Neural cell (in vitro differentiated cells): ENCODE measurements around the gene RHOT1. TPM values are rescaled to one million over a fixed set of nuclear protein-coding genes. Genes with fewer than 3 reads are reported as not detected.

Source experiments
- H2AFZ ChIP-seq: fragments of 200-600, 300-800 bp; sonication (generic), shearing (Covaris generic); 2 replicates; pipeline ENCODE4 v1.6.0; 2014; ENCODE audit warnings: low read depth, mild to moderate bottlenecking, antibody characterized with exemption, low read length, moderate library complexity
- H3F3A ChIP-seq: fragments of 200-600 bp; shearing (Covaris generic); 2 replicates; pipeline ENCODE4 v1.6.1; 2016; ENCODE audit warnings: mild to moderate bottlenecking, moderate library complexity, mixed read lengths, antibody characterized with exemption, low read length; ENCODE audit not compliant: insufficient read depth, poor library complexity, severe bottlenecking
- H3K27ac ChIP-seq: fragments of 200-600, 300-800 bp; sonication (generic), shearing (Covaris generic); 2 replicates; pipeline ENCODE4 v1.5.1; 2014; ENCODE audit warnings: mild to moderate bottlenecking, low read length, moderate library complexity
- H3K27me3 ChIP-seq: fragments of 300-800, 200-600 bp; sonication (generic), shearing (Covaris generic); 2 replicates; pipeline ENCODE4 v1.6.0; 2014; ENCODE audit warnings: mild to moderate bottlenecking, low read depth, low read length, moderate library complexity; ENCODE audit not compliant: insufficient read depth
- H3K36me3 ChIP-seq: fragments of 300-800, 200-600 bp; sonication (generic), shearing (Covaris generic); 2 replicates; pipeline ENCODE4 v1.5.1; 2014; ENCODE audit warnings: mild to moderate bottlenecking, antibody characterized with exemption, low read length, moderate library complexity; ENCODE audit not compliant: insufficient read depth
- H3K4me2 ChIP-seq: fragments of 300-800, 200-600 bp; sonication (generic), shearing (Covaris generic); 2 replicates; pipeline ENCODE4 v1.6.0; 2014; ENCODE audit warnings: mild to moderate bottlenecking, low read length
- H3K4me3 ChIP-seq: fragments of 300-800, 200-600 bp; sonication (generic), shearing (Covaris generic); 2 replicates; pipeline ENCODE4 v1.5.1; 2014; ENCODE audit warnings: mild to moderate bottlenecking, low read length, moderate library complexity
- H3K79me2 ChIP-seq: fragments of 200-600 bp; shearing (Covaris generic); replicated peaks from 2 replicates; pipeline ENCODE4 v1.6.0; 2014; ENCODE audit warnings: mild to moderate bottlenecking, low read length, moderate library complexity; ENCODE audit not compliant: insufficient read depth
- H3K9ac ChIP-seq: fragments of 300-800, 200-600 bp; sonication (generic), shearing (Covaris generic); 2 replicates; pipeline ENCODE4 v1.6.1; 2016; ENCODE audit warnings: mild to moderate bottlenecking, low read length, mixed read lengths
- H3K9me2 ChIP-seq: fragments of 200-600 bp; shearing (Covaris generic); 2 replicates; pipeline ENCODE4 v1.6.1; 2016; ENCODE audit warnings: mild to moderate bottlenecking, low read length, mixed read lengths; ENCODE audit not compliant: insufficient read depth
- H3K9me3 ChIP-seq: fragments of 200-600, 300-800 bp; sonication (generic), shearing (Covaris generic); 2 replicates; pipeline ENCODE4 v1.6.1; 2016; ENCODE audit warnings: mild to moderate bottlenecking, mixed run types, low read length, moderate library complexity, mixed read lengths
- H4K20me1 ChIP-seq: fragments of 200-600 bp; shearing (Covaris generic); 2 replicates; pipeline ENCODE4 v1.6.1; 2016; ENCODE audit warnings: mild to moderate bottlenecking, mixed run types; ENCODE audit not compliant: insufficient read depth
- EP300 ChIP-seq: fragments of 450-650 bp; conservative IDR thresholded peaks from 2 replicates; pipeline ENCODE4 v1.6.1; 2014; ENCODE audit warnings: antibody characterized with exemption, mild to moderate bottlenecking, moderate library complexity; ENCODE audit not compliant: poor library complexity, severe bottlenecking
- EZH2 ChIP-seq: fragments of 200-600, 300-800 bp; shearing (Covaris generic), sonication (generic); IDR thresholded peaks from 2 replicates; pipeline ENCODE4 v1.6.1; 2014; ENCODE audit warnings: antibody characterized with exemption, low read length, borderline replicate concordance, mild to moderate bottlenecking; ENCODE audit not compliant: insufficient read depth, poor library complexity, severe bottlenecking
- MXI1 ChIP-seq: fragments of 450-650 bp; conservative IDR thresholded peaks from 2 replicates; pipeline ENCODE4 v1.6.1; 2014; ENCODE audit warnings: antibody characterized with exemption, mild to moderate bottlenecking; ENCODE audit not compliant: poor library complexity, severe bottlenecking
- POLR2AphosphoS5 ChIP-seq: IDR thresholded peaks from 2 replicates; pipeline ENCODE4 v1.6.1; 2012
- RAD21 ChIP-seq: fragments of 450-650 bp; conservative IDR thresholded peaks from 2 replicates; pipeline ENCODE4 v1.6.1; 2014; ENCODE audit warnings: antibody characterized with exemption, mild to moderate bottlenecking, moderate library complexity
- SMC3 ChIP-seq: fragments of 450-650 bp; conservative IDR thresholded peaks from 2 replicates; pipeline ENCODE4 v1.6.1; 2014; ENCODE audit warnings: antibody characterized with exemption, mild to moderate bottlenecking, moderate library complexity; ENCODE audit not compliant: poor library complexity
- TAF1 ChIP-seq: IDR thresholded peaks from 2 replicates; pipeline ENCODE4 v1.6.1; 2012; ENCODE audit warnings: low read depth
- polyA plus RNA-seq: library from polyadenylated mRNA; depleted of rRNA; stranded (reverse); fragments of >200 nt; gene quantifications from 2 replicates; pipeline ENCODE4 v1.2.3, GENCODE V29; 2014
- TF ChIP-seq, protein P1 (sequence below): IDR thresholded peaks from 2 replicates; pipeline ENCODE4 v1.6.1; 2012; ENCODE audit warnings: borderline replicate concordance
- TF ChIP-seq, protein P2 (sequence below): fragments of 450-650 bp; IDR thresholded peaks from 2 replicates; pipeline ENCODE4 v1.5.1; 2014; ENCODE audit warnings: antibody characterized with exemption, mild to moderate bottlenecking, moderate library complexity; ENCODE audit not compliant: poor library complexity, severe bottlenecking

RHOT1 gene
- polyA plus RNA-seq, 1 donor from 2014 or later = 99.1 TPM

- Histone ChIP-seq H3K27me3 (no peaks in the 10 kb centered on the region), H3K79me2 (no peaks in the 10 kb centered on the region), H3K9me3 (no peaks in the 10 kb centered on the region), H3K27ac (no peak overlapping the region), H2AFZ (no peak overlapping the region), H3K4me2 (no peak overlapping the region), H3K36me3 (no peaks in the 10 kb centered on the region), H3K9ac (no peak overlapping the region), H4K20me1 (no peaks in the 10 kb centered on the region), H3K9me2 (no peaks in the 10 kb centered on the region), H3K4me3 (no peak overlapping the region), H3F3A (no peaks in the 10 kb centered on the region)
- TF ChIP-seq, protein P1, sequence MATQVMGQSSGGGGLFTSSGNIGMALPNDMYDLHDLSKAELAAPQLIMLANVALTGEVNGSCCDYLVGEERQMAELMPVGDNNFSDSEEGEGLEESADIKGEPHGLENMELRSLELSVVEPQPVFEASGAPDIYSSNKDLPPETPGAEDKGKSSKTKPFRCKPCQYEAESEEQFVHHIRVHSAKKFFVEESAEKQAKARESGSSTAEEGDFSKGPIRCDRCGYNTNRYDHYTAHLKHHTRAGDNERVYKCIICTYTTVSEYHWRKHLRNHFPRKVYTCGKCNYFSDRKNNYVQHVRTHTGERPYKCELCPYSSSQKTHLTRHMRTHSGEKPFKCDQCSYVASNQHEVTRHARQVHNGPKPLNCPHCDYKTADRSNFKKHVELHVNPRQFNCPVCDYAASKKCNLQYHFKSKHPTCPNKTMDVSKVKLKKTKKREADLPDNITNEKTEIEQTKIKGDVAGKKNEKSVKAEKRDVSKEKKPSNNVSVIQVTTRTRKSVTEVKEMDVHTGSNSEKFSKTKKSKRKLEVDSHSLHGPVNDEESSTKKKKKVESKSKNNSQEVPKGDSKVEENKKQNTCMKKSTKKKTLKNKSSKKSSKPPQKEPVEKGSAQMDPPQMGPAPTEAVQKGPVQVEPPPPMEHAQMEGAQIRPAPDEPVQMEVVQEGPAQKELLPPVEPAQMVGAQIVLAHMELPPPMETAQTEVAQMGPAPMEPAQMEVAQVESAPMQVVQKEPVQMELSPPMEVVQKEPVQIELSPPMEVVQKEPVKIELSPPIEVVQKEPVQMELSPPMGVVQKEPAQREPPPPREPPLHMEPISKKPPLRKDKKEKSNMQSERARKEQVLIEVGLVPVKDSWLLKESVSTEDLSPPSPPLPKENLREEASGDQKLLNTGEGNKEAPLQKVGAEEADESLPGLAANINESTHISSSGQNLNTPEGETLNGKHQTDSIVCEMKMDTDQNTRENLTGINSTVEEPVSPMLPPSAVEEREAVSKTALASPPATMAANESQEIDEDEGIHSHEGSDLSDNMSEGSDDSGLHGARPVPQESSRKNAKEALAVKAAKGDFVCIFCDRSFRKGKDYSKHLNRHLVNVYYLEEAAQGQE = no peak
- TF ChIP-seq SMC3 (no peak), POLR2AphosphoS5 (no peak), EZH2 (no peak), EP300 (no peak), MXI1 (no peak), RAD21 (no peak)
- TF ChIP-seq, protein P2, sequence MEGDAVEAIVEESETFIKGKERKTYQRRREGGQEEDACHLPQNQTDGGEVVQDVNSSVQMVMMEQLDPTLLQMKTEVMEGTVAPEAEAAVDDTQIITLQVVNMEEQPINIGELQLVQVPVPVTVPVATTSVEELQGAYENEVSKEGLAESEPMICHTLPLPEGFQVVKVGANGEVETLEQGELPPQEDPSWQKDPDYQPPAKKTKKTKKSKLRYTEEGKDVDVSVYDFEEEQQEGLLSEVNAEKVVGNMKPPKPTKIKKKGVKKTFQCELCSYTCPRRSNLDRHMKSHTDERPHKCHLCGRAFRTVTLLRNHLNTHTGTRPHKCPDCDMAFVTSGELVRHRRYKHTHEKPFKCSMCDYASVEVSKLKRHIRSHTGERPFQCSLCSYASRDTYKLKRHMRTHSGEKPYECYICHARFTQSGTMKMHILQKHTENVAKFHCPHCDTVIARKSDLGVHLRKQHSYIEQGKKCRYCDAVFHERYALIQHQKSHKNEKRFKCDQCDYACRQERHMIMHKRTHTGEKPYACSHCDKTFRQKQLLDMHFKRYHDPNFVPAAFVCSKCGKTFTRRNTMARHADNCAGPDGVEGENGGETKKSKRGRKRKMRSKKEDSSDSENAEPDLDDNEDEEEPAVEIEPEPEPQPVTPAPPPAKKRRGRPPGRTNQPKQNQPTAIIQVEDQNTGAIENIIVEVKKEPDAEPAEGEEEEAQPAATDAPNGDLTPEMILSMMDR = no peak
Observed at GRCh38 chr17:32185875-32186274, 43.6 kb downstream of the RHOT1 start.

DNA sequence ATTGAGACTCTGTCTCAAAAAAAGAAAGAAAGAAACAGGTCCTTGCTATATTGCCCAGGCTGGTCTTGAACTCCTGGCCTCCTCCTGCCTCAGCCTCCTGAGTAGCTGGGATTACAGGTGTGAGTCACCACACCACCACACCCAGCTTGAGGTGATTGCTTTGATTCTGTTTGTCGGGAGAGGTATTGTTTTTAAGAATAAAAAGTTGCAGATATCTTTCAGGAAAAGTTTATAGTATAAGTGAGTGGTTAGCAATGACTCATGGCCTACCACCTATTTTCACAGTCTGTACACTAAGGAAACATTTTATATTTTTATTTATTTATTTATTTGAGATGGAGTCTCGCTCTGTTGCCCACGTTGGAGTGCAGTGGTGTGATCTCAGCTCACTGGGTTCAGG lies 45.0 kb downstream of the RHOT1 start:
- TF ChIP-seq SMC3 (no peak), MXI1 (no peak), POLR2AphosphoS5 (no peak), EZH2 (no peak), RAD21 (no peak), TAF1 (no peak), EP300 (no peak)
- TF ChIP-seq, protein P1 = no peak
- TF ChIP-seq, protein P2 = no peak
- Histone ChIP-seq H3K4me2 (no peak overlapping the region), H3K27me3 (no peaks in the 10 kb centered on the region), H3K36me3 (no peaks in the 10 kb centered on the region), H3K9me2 (no peaks in the 10 kb centered on the region), H3F3A (no peaks in the 10 kb centered on the region), H3K27ac (no peak overlapping the region), H3K79me2 (no peaks in the 10 kb centered on the region), H3K4me3 (no peak overlapping the region), H3K9me3 (no peaks in the 10 kb centered on the region), H2AFZ (no peak overlapping the region), H4K20me1 (no peaks in the 10 kb centered on the region), H3K9ac (no peak overlapping the region)
